Measurements from ENCODE around the gene PIMREG.

The PIMREG gene

DNA sequence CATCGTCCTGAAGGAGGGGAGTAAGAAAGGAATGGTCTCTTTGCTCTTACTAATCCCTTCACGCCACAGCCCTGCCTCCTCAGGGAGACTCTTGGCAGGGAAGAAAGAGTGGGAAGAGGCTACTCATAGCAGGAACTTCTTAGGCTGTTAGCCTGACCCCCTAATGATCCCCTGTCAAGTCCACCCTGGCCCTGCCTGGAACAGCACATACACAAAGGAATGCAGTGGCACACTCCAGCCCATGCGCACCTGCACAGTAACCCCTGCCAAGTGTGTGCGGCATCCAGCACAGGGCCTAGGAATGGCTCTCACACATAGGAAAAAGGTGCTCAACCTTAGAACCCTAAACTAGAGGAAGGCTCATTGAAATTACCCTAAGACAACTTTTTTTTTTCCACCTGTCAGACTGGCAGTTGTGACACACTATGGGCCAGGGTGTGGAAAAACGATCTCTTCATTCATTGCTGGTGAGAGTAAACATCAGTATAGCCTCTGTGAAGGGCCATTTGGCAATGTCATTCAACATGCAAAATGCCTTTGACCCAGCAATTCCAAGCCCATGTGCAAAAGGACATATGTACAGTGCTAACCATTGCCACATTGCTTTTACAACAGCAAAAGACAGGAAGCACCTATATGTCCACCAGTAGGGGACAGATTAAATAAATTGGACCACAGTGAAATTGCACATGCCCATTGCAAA, 50.1 kb downstream of the PIMREG start:
- no peak for DNase-seq (ENCODE audit: extremely low spot score)
- ChIA-PET CTCF (no interaction called here), POLR2A (no interaction called here)
- TF ChIP-seq SP1 (IDR thresholded peaks at IDR 0.05): no peak
- no peak for TF ChIP-seq CTBP1 (IDR thresholded peaks at IDR 0.05; ENCODE audit: borderline replicate concordance)
- no peak for TF ChIP-seq TARDBP (IDR thresholded peaks at IDR 0.05)

DNA sequence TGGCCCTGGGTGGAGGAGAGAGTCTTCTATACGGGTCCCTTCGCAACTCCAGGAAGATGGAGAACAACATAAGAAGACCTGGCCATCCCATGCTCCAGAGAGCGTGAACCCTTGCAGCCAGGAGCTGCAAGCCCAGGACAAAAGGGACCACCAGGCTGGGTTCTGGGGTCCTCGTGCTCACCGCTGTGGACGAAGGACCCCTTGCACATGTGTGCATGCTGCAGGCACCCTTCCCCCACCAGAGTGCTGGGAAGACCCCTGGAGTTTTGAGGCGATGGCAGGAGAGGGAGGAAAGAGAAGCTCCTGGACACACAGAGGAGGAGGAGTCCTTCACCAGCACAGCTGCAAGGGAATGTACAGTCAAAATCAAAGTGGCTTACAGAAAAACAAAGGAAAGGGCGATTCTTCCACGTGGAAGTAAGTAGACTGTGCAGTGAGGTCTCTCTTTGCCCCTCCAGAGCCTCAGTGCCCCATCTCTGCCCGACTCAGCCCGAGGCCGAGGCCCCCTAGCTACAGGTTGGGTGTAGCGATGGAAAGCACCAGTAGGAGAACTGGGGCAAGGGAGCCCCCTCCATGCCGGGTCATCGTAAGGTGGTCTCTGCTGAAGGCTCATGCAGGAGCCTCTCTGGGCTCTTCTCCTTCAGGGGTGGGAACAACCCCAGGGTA, 51.3 kb downstream of the PIMREG start:
- CTCF ChIA-PET: interaction anchor here (0.8 kb wide), 1 partner anchor 23 kb away, joined by 3 read pairs; no protein-coding TSS in a partner anchor
- no peak for DNase-seq (ENCODE audit: extremely low spot score)
- POLR2A ChIA-PET: no interaction called here
- TF ChIP-seq FOXK2 (IDR thresholded peaks at IDR 0.05) (no peak), LEF1 (IDR thresholded peaks at IDR 0.05; ENCODE audit: borderline replicate concordance) (no peak), SP1 (IDR thresholded peaks at IDR 0.05) (no peak), BHLHE40 (IDR thresholded peaks at IDR 0.05; ENCODE audit: borderline replicate concordance) (no peak), L3MBTL2 (conservative IDR thresholded peaks at IDR 0.05) (no peak), ARNT (IDR thresholded peaks at IDR 0.05) (no peak), ZNF384 (IDR thresholded peaks at IDR 0.05) (no peak), HDGF (IDR thresholded peaks at IDR 0.05; ENCODE audit: borderline replicate concordance) (no peak), TARDBP (IDR thresholded peaks at IDR 0.05) (no peak), SUZ12 (IDR thresholded peaks at IDR 0.05) (no peak), FOXM1 (IDR thresholded peaks at IDR 0.05; ENCODE audit: borderline replicate concordance) (no peak), CTBP1 (IDR thresholded peaks at IDR 0.05; ENCODE audit: borderline replicate concordance) (no peak), ELF4 (IDR thresholded peaks at IDR 0.05) (no peak), FOXA1 (IDR thresholded peaks at IDR 0.05) (no peak), NFRKB (IDR thresholded peaks at IDR 0.05) (no peak)
- TF ChIP-seq, protein P1, sequence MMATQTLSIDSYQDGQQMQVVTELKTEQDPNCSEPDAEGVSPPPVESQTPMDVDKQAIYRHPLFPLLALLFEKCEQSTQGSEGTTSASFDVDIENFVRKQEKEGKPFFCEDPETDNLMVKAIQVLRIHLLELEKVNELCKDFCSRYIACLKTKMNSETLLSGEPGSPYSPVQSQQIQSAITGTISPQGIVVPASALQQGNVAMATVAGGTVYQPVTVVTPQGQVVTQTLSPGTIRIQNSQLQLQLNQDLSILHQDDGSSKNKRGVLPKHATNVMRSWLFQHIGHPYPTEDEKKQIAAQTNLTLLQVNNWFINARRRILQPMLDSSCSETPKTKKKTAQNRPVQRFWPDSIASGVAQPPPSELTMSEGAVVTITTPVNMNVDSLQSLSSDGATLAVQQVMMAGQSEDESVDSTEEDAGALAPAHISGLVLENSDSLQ (IDR thresholded peaks at IDR 0.05): no peak

DNA sequence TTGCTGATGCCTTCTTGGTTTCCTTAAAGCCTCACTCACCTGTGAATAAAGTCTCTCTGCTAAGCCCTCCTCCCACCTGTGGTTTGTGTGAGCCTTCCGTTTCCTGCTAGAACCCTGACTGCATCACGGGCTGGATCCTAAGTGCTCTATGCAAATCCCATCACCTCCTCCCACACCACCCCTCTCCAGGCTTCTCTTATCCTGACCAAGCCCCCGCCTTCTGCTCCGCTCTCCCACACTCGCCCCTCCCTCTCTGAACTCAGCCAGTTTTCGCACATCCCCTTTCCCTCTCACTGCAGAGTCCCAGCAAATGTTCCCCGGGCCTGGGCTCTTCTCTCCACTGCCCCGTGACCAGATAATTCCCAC, 51.8 kb downstream of the PIMREG start:
- ChIA-PET CTCF (interaction anchor here (0.8 kb wide), 1 partner anchor 23 kb away, joined by 3 read pairs; no protein-coding TSS in a partner anchor), POLR2A (no interaction called here)
- TF ChIP-seq CTBP1 (IDR thresholded peaks at IDR 0.05; ENCODE audit: borderline replicate concordance): no peak
- TF ChIP-seq NFRKB (IDR thresholded peaks at IDR 0.05): no peak
- TF ChIP-seq HDGF (IDR thresholded peaks at IDR 0.05; ENCODE audit: borderline replicate concordance): no peak
- no peak for TF ChIP-seq BHLHE40 (IDR thresholded peaks at IDR 0.05; ENCODE audit: borderline replicate concordance)
- no peak for TF ChIP-seq ARNT (IDR thresholded peaks at IDR 0.05)
- TF ChIP-seq ELF4 (IDR thresholded peaks at IDR 0.05): no peak
- TF ChIP-seq, protein P1 (IDR thresholded peaks at IDR 0.05): no peak
- no peak for TF ChIP-seq FOXA1 (IDR thresholded peaks at IDR 0.05)
- no peak for TF ChIP-seq SUZ12 (IDR thresholded peaks at IDR 0.05)
- no peak for TF ChIP-seq SP1 (IDR thresholded peaks at IDR 0.05)
- TF ChIP-seq ZNF384 (IDR thresholded peaks at IDR 0.05): no peak
- no peak for TF ChIP-seq L3MBTL2 (conservative IDR thresholded peaks at IDR 0.05)
- no peak for TF ChIP-seq FOXK2 (IDR thresholded peaks at IDR 0.05)
- no peak for TF ChIP-seq FOXM1 (IDR thresholded peaks at IDR 0.05; ENCODE audit: borderline replicate concordance)
- no peak for TF ChIP-seq LEF1 (IDR thresholded peaks at IDR 0.05; ENCODE audit: borderline replicate concordance)
- TF ChIP-seq TARDBP (IDR thresholded peaks at IDR 0.05): no peak
- DNase-seq (ENCODE audit: extremely low spot score): no peak

DNA sequence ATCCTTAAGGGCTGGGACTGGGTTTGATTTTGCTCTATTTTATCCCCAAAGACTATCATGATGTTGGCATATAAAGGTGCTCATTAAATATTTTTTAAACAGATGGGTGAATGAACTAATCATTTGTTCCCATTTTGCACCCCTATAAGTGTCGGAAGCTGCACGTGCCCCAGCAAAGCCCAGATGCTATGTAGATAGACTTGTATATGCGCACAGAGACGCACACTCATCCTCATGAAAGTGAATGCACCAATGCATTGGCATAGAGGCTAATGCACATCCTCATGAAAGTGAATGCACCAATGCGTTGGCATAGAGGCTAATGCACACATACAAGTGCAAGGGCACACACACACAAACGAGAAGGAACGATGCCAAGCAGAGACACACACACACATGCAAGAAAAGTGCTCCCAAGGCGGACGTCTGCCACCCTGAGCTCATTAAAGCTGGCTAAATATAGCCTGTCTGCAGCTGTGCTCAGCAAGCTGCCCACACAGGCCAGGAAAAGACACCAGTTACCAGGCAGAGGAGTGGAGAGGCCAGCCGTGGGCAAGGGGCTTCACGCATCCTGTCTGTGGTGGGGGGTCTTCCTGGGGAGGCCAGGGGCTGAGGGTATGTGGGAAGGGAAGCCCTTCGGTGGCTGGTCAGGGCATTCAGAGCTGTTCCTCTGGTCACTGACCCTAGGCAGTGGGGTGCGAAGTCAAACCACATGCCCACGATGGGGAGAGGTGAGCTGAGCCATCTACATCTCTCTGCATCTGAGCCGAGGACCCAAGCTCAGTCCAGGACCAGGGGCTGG, 52.6 kb downstream of the PIMREG start:
- no peak for TF ChIP-seq ELF4 (IDR thresholded peaks at IDR 0.05)
- TF ChIP-seq TARDBP (IDR thresholded peaks at IDR 0.05): no peak
- TF ChIP-seq FOXM1 (IDR thresholded peaks at IDR 0.05; ENCODE audit: borderline replicate concordance): no peak
- TF ChIP-seq, protein P1 (IDR thresholded peaks at IDR 0.05): no peak
- no peak for TF ChIP-seq LEF1 (IDR thresholded peaks at IDR 0.05; ENCODE audit: borderline replicate concordance)
- TF ChIP-seq ARNT (IDR thresholded peaks at IDR 0.05): no peak
- TF ChIP-seq ZNF384 (IDR thresholded peaks at IDR 0.05): no peak
- ChIA-PET CTCF (no interaction called here), POLR2A (no interaction called here)
- no peak for DNase-seq (ENCODE audit: extremely low spot score)

DNA sequence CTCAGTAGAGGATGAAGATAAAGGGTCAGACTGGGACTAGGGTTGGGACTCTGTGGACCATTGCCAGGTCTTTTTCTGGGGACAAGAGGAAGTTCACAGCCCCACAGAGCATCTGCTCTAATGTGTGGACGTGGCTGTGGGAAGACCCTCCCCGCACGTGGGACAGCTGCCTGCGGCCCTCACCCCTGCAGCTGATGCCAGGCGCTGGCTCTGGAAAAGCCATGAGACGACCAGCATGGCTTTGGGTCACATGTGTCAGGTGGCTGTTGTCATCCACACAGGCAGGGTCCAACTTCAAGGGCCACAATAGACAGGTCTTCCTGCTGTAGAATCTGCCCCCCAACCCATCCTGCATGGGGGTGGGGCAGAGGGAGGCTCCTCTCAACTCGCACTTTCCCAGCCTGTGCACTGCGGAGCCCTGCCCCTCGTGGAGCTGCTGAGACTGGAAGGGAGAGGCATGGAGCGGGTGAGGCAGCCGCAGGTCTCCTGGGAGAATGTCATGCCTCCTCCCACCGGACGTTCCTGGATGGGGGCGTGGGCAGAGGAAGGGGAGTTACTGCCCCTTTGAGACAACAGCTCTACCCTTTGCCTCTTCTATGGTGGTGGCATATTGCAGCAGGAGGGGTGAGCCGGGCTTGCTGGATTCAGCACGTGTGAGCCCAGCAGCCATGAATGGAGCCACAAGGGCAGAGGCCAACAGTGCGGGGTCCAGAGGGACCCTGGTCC, 53.4 kb downstream of the PIMREG start:
- DNase-seq (ENCODE audit: extremely low spot score): no peak
- no peak for TF ChIP-seq FOXK2 (IDR thresholded peaks at IDR 0.05)
- TF ChIP-seq SUZ12 (IDR thresholded peaks at IDR 0.05): no peak
- TF ChIP-seq LEF1 (IDR thresholded peaks at IDR 0.05; ENCODE audit: borderline replicate concordance): no peak
- no peak for TF ChIP-seq L3MBTL2 (conservative IDR thresholded peaks at IDR 0.05)
- TF ChIP-seq NFRKB (IDR thresholded peaks at IDR 0.05): no peak
- TF ChIP-seq FOXM1 (IDR thresholded peaks at IDR 0.05; ENCODE audit: borderline replicate concordance): no peak
- no peak for TF ChIP-seq HDGF (IDR thresholded peaks at IDR 0.05; ENCODE audit: borderline replicate concordance)
- TF ChIP-seq ARNT (IDR thresholded peaks at IDR 0.05): no peak
- TF ChIP-seq BHLHE40 (IDR thresholded peaks at IDR 0.05; ENCODE audit: borderline replicate concordance): no peak
- TF ChIP-seq SP1 (IDR thresholded peaks at IDR 0.05): no peak
- TF ChIP-seq ZNF384 (IDR thresholded peaks at IDR 0.05): no peak
- TF ChIP-seq, protein P1 (IDR thresholded peaks at IDR 0.05): no peak
- no peak for TF ChIP-seq ELF4 (IDR thresholded peaks at IDR 0.05)
- TF ChIP-seq TARDBP (IDR thresholded peaks at IDR 0.05): no peak
- TF ChIP-seq FOXA1 (IDR thresholded peaks at IDR 0.05): no peak
- no peak for TF ChIP-seq CTBP1 (IDR thresholded peaks at IDR 0.05; ENCODE audit: borderline replicate concordance)
- ChIA-PET CTCF (no interaction called here), POLR2A (no interaction called here)
